ENCODE measurements around the gene HSPB6. TPM values are rescaled to one million over a fixed set of nuclear protein-coding genes. Genes with fewer than 3 reads are reported as not detected.

The HSPB6 gene
- total RNA-seq, 1 donor from 2014 or later = 0.49 TPM

DNA sequence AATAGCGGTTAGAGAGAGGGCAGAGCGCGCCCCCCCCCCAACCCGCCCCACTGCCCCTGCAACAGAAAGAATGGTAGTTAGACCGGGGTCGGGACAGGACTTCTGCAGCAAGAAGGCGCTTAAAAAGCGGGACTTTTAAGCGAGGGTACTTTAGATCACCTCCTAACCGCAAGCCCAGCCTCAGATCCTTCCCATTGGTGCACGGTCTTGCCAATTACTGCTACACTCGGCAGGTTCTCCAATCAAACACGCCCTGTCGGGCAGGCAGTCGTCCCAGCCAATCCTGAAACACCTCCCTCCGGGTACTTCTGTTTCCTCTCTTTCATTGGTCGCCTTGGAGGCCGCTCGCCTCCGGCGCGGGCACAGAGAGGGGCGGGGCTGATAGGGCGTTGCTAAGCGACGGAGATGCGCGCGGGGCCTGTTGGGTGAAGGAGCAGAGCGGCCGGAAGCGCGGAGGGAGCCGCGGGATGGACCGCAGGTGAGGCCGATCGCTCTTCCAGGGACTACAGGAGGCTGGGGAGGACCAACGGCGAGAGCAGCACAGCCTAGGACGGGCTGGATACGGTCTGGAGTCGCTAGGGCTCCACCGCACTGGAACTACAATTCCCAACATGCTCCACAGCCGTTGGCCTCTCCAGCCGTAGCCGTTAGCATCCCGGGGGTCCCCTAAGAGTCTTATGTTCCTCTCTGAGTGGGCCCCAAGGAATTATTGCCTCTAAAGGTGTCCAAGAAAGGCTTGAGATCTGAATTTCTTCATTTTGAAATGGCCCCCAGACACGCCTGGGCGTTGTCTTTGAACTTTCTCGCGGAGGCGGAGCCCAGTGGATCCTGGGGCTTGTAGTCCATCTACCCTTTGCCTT is 1.1 kb upstream of the HSPB6 start, which contains the start of gene PROSER3:
Gene PROSER3, plus strand, starts transcription at position 428 of the 860 bp plus-strand sequence. Its CDS starts 40 bp downstream, at position 468.
- TF ChIP-seq, protein P1, sequence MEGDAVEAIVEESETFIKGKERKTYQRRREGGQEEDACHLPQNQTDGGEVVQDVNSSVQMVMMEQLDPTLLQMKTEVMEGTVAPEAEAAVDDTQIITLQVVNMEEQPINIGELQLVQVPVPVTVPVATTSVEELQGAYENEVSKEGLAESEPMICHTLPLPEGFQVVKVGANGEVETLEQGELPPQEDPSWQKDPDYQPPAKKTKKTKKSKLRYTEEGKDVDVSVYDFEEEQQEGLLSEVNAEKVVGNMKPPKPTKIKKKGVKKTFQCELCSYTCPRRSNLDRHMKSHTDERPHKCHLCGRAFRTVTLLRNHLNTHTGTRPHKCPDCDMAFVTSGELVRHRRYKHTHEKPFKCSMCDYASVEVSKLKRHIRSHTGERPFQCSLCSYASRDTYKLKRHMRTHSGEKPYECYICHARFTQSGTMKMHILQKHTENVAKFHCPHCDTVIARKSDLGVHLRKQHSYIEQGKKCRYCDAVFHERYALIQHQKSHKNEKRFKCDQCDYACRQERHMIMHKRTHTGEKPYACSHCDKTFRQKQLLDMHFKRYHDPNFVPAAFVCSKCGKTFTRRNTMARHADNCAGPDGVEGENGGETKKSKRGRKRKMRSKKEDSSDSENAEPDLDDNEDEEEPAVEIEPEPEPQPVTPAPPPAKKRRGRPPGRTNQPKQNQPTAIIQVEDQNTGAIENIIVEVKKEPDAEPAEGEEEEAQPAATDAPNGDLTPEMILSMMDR (IDR thresholded peaks at IDR 0.05; ENCODE audit: partially characterized antibody, unreplicated experiment) = no peak
- DNase-seq = peak; percentile 98
- Mint-ChIP-seq H3K4me3 (ENCODE audit: unreplicated experiment) (peak within 1 kb of the TSS; percentile 92), H3K27ac (ENCODE audit: unreplicated experiment) (peak within 1 kb of the TSS; percentile 95), H3K9me3 (ENCODE audit: unreplicated experiment) (peaks cover 13% of the 10 kb centered on the region), H3K4me1 (ENCODE audit: low read depth, unreplicated experiment) (peaks cover 14% of the 10 kb centered on the region), H3K36me3 (ENCODE audit: unreplicated experiment) (no peaks in the 10 kb centered on the region), H3K27me3 (ENCODE audit: unreplicated experiment) (peaks cover 18% of the 10 kb centered on the region)

DNA sequence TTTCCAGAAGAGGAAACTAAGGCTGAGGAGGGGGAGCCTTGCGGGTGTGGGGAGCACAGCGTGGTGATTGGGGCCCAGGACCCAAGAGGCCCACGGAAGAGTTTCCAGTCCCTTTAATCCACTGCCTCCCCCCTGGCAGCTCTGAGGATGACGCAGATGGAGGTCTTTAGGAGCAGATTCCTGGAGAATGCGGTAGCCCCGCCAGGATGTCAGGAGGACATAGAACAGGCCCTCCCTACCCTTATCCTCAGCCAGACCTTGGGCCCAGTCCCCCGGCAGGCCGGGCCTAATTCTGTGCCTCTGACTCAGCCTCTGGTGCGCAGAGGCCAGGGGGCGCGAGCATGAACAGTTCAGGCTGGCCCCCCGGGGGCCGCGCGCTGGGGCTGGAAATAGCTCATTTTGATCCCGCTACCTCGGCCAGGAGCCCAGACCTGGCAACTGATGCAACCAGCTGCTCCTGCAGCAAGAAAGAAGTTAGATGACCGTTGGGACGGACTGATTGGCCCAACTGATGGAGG is 461 bp upstream of the HSPB6 start:
- Mint-ChIP-seq H3K9me3 (ENCODE audit: unreplicated experiment) (peaks cover 13% of the 10 kb centered on the region), H3K4me3 (ENCODE audit: unreplicated experiment) (peak overlapping the region; percentile 92)
- peak; percentile 67 for DNase-seq

DNA sequence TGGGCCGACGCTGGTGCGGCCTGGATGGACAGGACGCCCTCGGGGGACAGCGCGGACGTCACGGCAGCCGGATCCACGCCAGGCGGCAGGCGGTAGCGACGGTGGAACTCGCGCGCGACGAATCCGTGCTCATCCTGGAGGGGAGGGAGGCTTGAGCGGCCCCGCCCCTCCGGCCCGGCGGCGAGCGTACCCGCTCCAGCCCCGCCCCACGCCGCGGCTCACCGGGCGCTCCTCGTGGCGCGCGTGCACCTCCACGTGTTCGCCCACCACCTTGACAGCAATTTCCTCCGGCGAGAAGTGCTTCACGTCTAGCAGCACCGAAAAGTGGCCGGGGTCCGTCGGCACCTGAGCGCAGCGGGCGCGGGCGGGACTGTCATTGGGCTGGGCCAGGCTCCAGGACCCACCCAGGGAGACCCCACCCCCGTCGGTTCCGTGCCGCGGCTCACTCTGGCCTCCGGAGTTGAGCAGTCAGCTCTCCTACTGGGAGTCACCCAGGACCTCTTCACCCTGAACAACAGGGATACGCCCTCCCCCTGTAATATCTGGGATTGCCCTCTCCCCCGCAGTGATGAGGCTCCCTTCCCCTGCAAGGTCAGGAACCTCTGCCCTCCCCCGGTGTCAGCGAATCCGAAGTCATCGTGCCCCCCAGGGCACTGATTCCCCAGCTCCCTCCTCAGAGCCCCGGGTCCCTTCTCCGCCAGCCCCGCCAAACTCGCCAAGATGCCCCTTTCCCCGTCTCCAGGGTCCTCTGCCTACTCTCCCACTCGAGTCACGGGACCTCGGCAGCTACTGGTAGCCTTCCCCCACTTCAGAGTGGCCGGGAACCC is 1.1 kb downstream of the HSPB6 start:
- H3K9me3 Mint-ChIP-seq (ENCODE audit: unreplicated experiment) = peaks cover 13% of the 10 kb centered on the region
- peaks cover 18% of the 10 kb centered on the region for H3K27me3 Mint-ChIP-seq (ENCODE audit: unreplicated experiment)
- TF ChIP-seq, protein P1 (IDR thresholded peaks at IDR 0.05; ENCODE audit: partially characterized antibody, unreplicated experiment) = no peak
- no peak for DNase-seq
- H3K36me3 Mint-ChIP-seq (ENCODE audit: unreplicated experiment) = no peaks in the 10 kb centered on the region
- peak overlapping the region; percentile 84 for H3K4me3 Mint-ChIP-seq (ENCODE audit: unreplicated experiment)
- peak overlapping the region; percentile 67 for H3K27ac Mint-ChIP-seq (ENCODE audit: unreplicated experiment)
- H3K4me1 Mint-ChIP-seq (ENCODE audit: low read depth, unreplicated experiment) = peaks cover 14% of the 10 kb centered on the region

More for the DNA sequence above, 461 bp upstream of the HSPB6 start:
- TF ChIP-seq, protein P1 (IDR thresholded peaks at IDR 0.05; ENCODE audit: partially characterized antibody, unreplicated experiment) = no peak
- Mint-ChIP-seq H3K27me3 (ENCODE audit: unreplicated experiment) (peaks cover 18% of the 10 kb centered on the region), H3K27ac (ENCODE audit: unreplicated experiment) (peak overlapping the region; percentile 95), H3K4me1 (ENCODE audit: low read depth, unreplicated experiment) (peaks cover 14% of the 10 kb centered on the region), H3K36me3 (ENCODE audit: unreplicated experiment) (no peaks in the 10 kb centered on the region)

DNA sequence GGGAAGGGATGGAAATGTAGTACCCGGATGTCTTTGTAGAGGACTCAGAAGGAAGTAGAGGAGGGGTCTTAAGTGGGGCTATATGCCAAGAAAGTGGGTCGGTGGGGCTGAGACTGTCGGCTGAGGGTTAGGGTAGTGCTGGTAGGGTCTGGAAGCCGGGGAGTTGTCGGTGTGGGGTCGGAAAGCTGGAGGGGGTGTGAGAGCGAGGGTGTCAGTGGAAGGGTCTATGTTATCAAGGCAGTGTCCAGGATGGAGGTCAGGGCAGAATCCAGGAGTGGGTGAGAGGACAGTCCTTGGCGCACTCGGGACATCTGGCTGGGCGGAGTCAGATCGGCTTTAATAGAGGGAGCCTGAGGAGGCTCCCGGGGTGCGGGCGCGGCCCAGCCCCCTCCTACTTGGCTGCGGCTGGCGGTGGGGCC is 1.7 kb downstream of the HSPB6 start:
- DNase-seq = no peak
- Mint-ChIP-seq H3K4me1 (ENCODE audit: low read depth, unreplicated experiment) (peaks cover 14% of the 10 kb centered on the region), H3K27me3 (ENCODE audit: unreplicated experiment) (peaks cover 18% of the 10 kb centered on the region), H3K27ac (ENCODE audit: unreplicated experiment) (peak overlapping the region; percentile 23), H3K36me3 (ENCODE audit: unreplicated experiment) (no peaks in the 10 kb centered on the region), H3K4me3 (ENCODE audit: unreplicated experiment) (peak overlapping the region; percentile 70), H3K9me3 (ENCODE audit: unreplicated experiment) (peaks cover 13% of the 10 kb centered on the region)
- TF ChIP-seq, protein P1 (IDR thresholded peaks at IDR 0.05; ENCODE audit: partially characterized antibody, unreplicated experiment) = no peak

All from glutamatergic neuron (in vitro differentiated cells).